ENCODE data around the gene SYNC. TPM values are rescaled to one million over a fixed set of nuclear protein-coding genes. Genes with fewer than 3 reads are reported as not detected.
A peak's percentile ranks its signal among the peaks of the same experiment; 100 is the strongest.

Gene SYNC
- total RNA-seq, 2 experiments from 2014 or later: not detected

- no peak overlapping the region for H3K27ac Mint-ChIP-seq
- no peak for DNase-seq
- H3K9me3 Mint-ChIP-seq: no peaks in the 10 kb centered on the region
- peaks cover 2% of the 10 kb centered on the region for H3K4me1 Mint-ChIP-seq (ENCODE audit: low read depth)
- no peaks in the 10 kb centered on the region for H3K36me3 Mint-ChIP-seq (ENCODE audit: low read depth)
- H3K27me3 Mint-ChIP-seq (ENCODE audit: low read depth): peaks cover 16% of the 10 kb centered on the region
- intact Hi-C loops (cut with micrococcal nuclease): no loop called here
- CTCF ChIA-PET: no interaction called here
- H3K4me3 Mint-ChIP-seq: peak overlapping the region; percentile 56
Observed at GRCh38 chr1:32741059-32741412, 38.5 kb upstream of the SYNC start.

- intact Hi-C loops (cut with micrococcal nuclease): no loop called here
- no peaks in the 10 kb centered on the region for H3K4me1 Mint-ChIP-seq (ENCODE audit: low read depth)
- H3K27me3 Mint-ChIP-seq (ENCODE audit: low read depth): peaks cover 10% of the 10 kb centered on the region
- H3K4me3 Mint-ChIP-seq: no peak overlapping the region
- CTCF ChIA-PET: interaction anchor here (1.0 kb wide), 1 partner anchor 25 kb away, joined by 4 read pairs; no protein-coding TSS in a partner anchor
- no peaks in the 10 kb centered on the region for H3K9me3 Mint-ChIP-seq
- no peak overlapping the region for H3K27ac Mint-ChIP-seq
- DNase-seq: no peak
- no peaks in the 10 kb centered on the region for H3K36me3 Mint-ChIP-seq (ENCODE audit: low read depth)
Observed at GRCh38 chr1:32736812-32737791, 34.5 kb upstream of the SYNC start.

- Mint-ChIP-seq H3K36me3 (ENCODE audit: low read depth) (no peaks in the 10 kb centered on the region), H3K27ac (no peak overlapping the region), H3K4me1 (ENCODE audit: low read depth) (peaks cover 2% of the 10 kb centered on the region), H3K9me3 (no peaks in the 10 kb centered on the region), H3K27me3 (ENCODE audit: low read depth) (no peaks in the 10 kb centered on the region), H3K4me3 (no peak overlapping the region)
- no peak for DNase-seq
- intact Hi-C loops (cut with micrococcal nuclease): no loop called here
- CTCF ChIA-PET: interaction anchor here (1.0 to 3.3 kb wide), 2 partner anchors 21 to 35 kb away, joined by 3 to 15 read pairs; no protein-coding TSS in a partner anchor
Observed at GRCh38 chr1:32733582-32734321, 31.2 kb upstream of the SYNC start.

- Mint-ChIP-seq H3K36me3 (ENCODE audit: low read depth) (no peaks in the 10 kb centered on the region), H3K4me1 (ENCODE audit: low read depth) (peaks cover 12% of the 10 kb centered on the region), H3K4me3 (no peak overlapping the region), H3K27ac (no peak overlapping the region), H3K27me3 (ENCODE audit: low read depth) (peaks cover 5% of the 10 kb centered on the region), H3K9me3 (no peaks in the 10 kb centered on the region)
- intact Hi-C loops (cut with micrococcal nuclease): no loop called here
- CTCF ChIA-PET: interaction anchor here (0.5 to 4.2 kb wide), 6 partner anchors 14 to 560 kb away, joined by 3 to 20 read pairs (median 5); no protein-coding TSS in a partner anchor
- no peak for DNase-seq
Observed at GRCh38 chr1:32729254-32730046, 26.9 kb upstream of the SYNC start.

- no peaks in the 10 kb centered on the region for H3K36me3 Mint-ChIP-seq (ENCODE audit: low read depth)
- CTCF ChIA-PET: interaction anchor here (0.5 to 4.2 kb wide), 6 partner anchors 13 to 559 kb away, joined by 3 to 20 read pairs (median 5); no protein-coding TSS in a partner anchor
- H3K27me3 Mint-ChIP-seq (ENCODE audit: low read depth): peaks cover 5% of the 10 kb centered on the region
- no peak for DNase-seq
- no peaks in the 10 kb centered on the region for H3K9me3 Mint-ChIP-seq
- H3K4me3 Mint-ChIP-seq: no peak overlapping the region
- intact Hi-C loops (cut with micrococcal nuclease): no loop called here
- H3K4me1 Mint-ChIP-seq (ENCODE audit: low read depth): peaks cover 12% of the 10 kb centered on the region
- H3K27ac Mint-ChIP-seq: no peak overlapping the region
Observed at GRCh38 chr1:32728413-32729077, 26.0 kb upstream of the SYNC start.

GRCh38 chr1:32727876-32728275 is 25.3 kb upstream of the SYNC start:
- Mint-ChIP-seq H3K4me1 (ENCODE audit: low read depth) (peaks cover 12% of the 10 kb centered on the region), H3K27ac (no peak overlapping the region), H3K9me3 (no peaks in the 10 kb centered on the region), H3K27me3 (ENCODE audit: low read depth) (peaks cover 5% of the 10 kb centered on the region), H3K4me3 (no peak overlapping the region), H3K36me3 (ENCODE audit: low read depth) (no peaks in the 10 kb centered on the region)
- CTCF ChIA-PET: interaction anchor here (0.6 to 4.2 kb wide), 3 partner anchors 15 to 145 kb away, joined by 3 to 20 read pairs (median 10); no protein-coding TSS in a partner anchor
- no peak for DNase-seq
- intact Hi-C loops (cut with micrococcal nuclease): no loop called here

- no peak for DNase-seq
- intact Hi-C loops (cut with micrococcal nuclease): no loop called here
- Mint-ChIP-seq H3K27ac (no peak overlapping the region), H3K4me1 (ENCODE audit: low read depth) (peaks cover 10% of the 10 kb centered on the region), H3K4me3 (no peak overlapping the region), H3K36me3 (ENCODE audit: low read depth) (no peaks in the 10 kb centered on the region), H3K9me3 (no peaks in the 10 kb centered on the region), H3K27me3 (ENCODE audit: low read depth) (peaks cover 5% of the 10 kb centered on the region)
- CTCF ChIA-PET: interaction anchor here (0.7 to 1.7 kb wide), 4 partner anchors 13 to 77 kb away, joined by 3 to 14 read pairs (median 5); no protein-coding TSS in a partner anchor
Observed at GRCh38 chr1:32725615-32725982, 23.0 kb upstream of the SYNC start.

- H3K27ac Mint-ChIP-seq: no peak overlapping the region
- DNase-seq: peak; percentile 67
- peaks cover 10% of the 10 kb centered on the region for H3K4me1 Mint-ChIP-seq (ENCODE audit: low read depth)
- H3K36me3 Mint-ChIP-seq (ENCODE audit: low read depth): no peaks in the 10 kb centered on the region
- CTCF ChIA-PET: interaction anchor here (0.7 to 1.7 kb wide), 4 partner anchors 12 to 78 kb away, joined by 3 to 14 read pairs (median 5); no protein-coding TSS in a partner anchor
- H3K27me3 Mint-ChIP-seq (ENCODE audit: low read depth): peaks cover 7% of the 10 kb centered on the region
- H3K9me3 Mint-ChIP-seq: no peaks in the 10 kb centered on the region
- no peak overlapping the region for H3K4me3 Mint-ChIP-seq
- intact Hi-C loops (cut with micrococcal nuclease): no loop called here
Observed at GRCh38 chr1:32724678-32725614, 22.4 kb upstream of the SYNC start.

GRCh38 chr1:32719681-32720275 is 17.2 kb upstream of the SYNC start:
- intact Hi-C loops (cut with micrococcal nuclease): loop anchor here (10.0 kb wide), 1 partner anchor 365 kb away; the partner anchor contains the start of gene AZIN2
- Mint-ChIP-seq H3K4me3 (no peak overlapping the region), H3K27me3 (ENCODE audit: low read depth) (peaks cover 4% of the 10 kb centered on the region), H3K27ac (no peak overlapping the region), H3K9me3 (no peaks in the 10 kb centered on the region), H3K4me1 (ENCODE audit: low read depth) (peaks cover 7% of the 10 kb centered on the region), H3K36me3 (ENCODE audit: low read depth) (no peaks in the 10 kb centered on the region)
- no peak for DNase-seq
- CTCF ChIA-PET: interaction anchor here (0.6 kb wide), 1 partner anchor 122 kb away, joined by 4 read pairs; no protein-coding TSS in a partner anchor

GRCh38 chr1:32718527-32718926 is 16.0 kb upstream of the SYNC start:
- DNase-seq: no peak
- Mint-ChIP-seq H3K27me3 (ENCODE audit: low read depth) (peaks cover 2% of the 10 kb centered on the region), H3K9me3 (no peaks in the 10 kb centered on the region), H3K36me3 (ENCODE audit: low read depth) (no peaks in the 10 kb centered on the region), H3K4me1 (ENCODE audit: low read depth) (peaks cover 7% of the 10 kb centered on the region), H3K27ac (no peak overlapping the region), H3K4me3 (no peak overlapping the region)
- intact Hi-C loops (cut with micrococcal nuclease): loop anchor here (10.0 kb wide), 1 partner anchor 366 kb away; the partner anchor contains the start of gene AZIN2
- CTCF ChIA-PET: interaction anchor here (0.5 kb wide), 1 partner anchor 93 kb away, joined by 3 read pairs; no protein-coding TSS in a partner anchor
